Stomach smooth muscle (tissue), 2 donors: ENCODE results near the gene GABBR2.

Source experiments
- H3K27ac ChIP-seq: one replicate; pipeline ENCODE4 v1.7.0; 2013; ENCODE audit warnings: mild to moderate bottlenecking, low read length, inconsistent platforms
- H3K27me3 ChIP-seq, 2 donors: one replicate each; pipeline ENCODE4 v1.7.0; 2013; ENCODE audit warnings: low read length in 2 of 2; ENCODE audit not compliant: insufficient read depth in 2 of 2, control insufficient read depth in 1 of 2
- H3K36me3 ChIP-seq, 2 donors: one replicate each; pipeline ENCODE4 v1.7.0; 2013; ENCODE audit warnings: low read length in 2 of 2; ENCODE audit not compliant: control insufficient read depth in 2 of 2, insufficient read depth in 2 of 2
- H3K4me1 ChIP-seq: one replicate; pipeline ENCODE4 v1.7.0; 2013; ENCODE audit warnings: low read length; ENCODE audit not compliant: control insufficient read depth, insufficient read depth
- H3K4me3 ChIP-seq, 2 donors: one replicate each; pipeline ENCODE4 v1.7.0; 2013; ENCODE audit warnings: low read length in 2 of 2
- H3K9ac ChIP-seq, 2 donors: one replicate each; pipeline ENCODE4 v1.7.0; 2013; ENCODE audit warnings: low read length in 2 of 2, mild to moderate bottlenecking in 1 of 2
- H3K9me3 ChIP-seq, 2 donors: one replicate each; pipeline ENCODE4 v1.7.0; 2013; ENCODE audit warnings: low read length in 2 of 2; ENCODE audit not compliant: control insufficient read depth in 2 of 2
- donor health status: healthy.
- donor health status: Pancreatic carcinoma.

The GABBR2 gene

DNA sequence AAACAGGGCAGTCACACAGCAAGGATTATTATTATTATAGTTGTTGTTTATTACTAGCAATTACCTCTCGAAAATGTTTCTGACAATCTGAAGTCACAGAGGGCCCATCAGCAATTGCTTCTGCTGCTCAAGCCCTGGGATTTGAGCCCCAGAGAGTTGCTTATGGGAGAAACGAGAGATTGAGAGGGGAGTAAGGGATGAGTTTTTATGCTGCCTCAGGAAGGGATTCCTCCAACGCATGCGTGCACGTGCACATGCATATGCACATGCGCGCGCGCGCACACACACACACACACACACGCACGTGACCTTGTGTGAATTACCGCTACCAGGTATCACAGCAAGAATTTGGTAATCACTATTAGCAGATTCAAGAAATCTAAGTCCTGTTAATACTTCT is 264.1 kb downstream of the GABBR2 start:
- H3K27ac ChIP-seq, result no peak overlapping the region
- H3K9ac ChIP-seq, result no peak overlapping the region
- H3K27me3 ChIP-seq, result peaks cover 0 to 6% of the 10 kb centered on the region in 2 donors
- no peak overlapping the region for H3K4me3 ChIP-seq
- H3K36me3 ChIP-seq, result no peaks in the 10 kb centered on the region
- H3K9me3 ChIP-seq, result no peaks in the 10 kb centered on the region
- H3K4me1 ChIP-seq, result no peaks in the 10 kb centered on the region

DNA sequence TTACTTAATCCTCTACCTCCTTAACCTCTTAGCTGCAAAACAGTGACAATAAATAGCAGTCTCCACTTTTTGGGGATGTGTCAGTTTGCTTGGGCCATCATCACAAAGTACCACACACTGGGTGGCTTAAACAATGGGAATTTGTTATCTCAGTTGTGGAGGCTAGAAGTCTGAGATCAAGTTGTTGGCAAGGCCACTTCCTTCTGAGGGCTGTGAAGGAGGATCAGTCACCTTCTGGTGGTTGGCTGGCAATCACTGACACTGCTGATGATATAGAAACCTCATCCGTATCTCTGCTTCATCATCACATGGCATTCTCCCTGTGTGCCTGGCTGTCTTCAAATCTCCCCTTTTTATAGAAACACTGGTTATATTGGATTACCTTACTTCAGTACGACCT is 266.2 kb downstream of the GABBR2 start:
- no peak overlapping the region for H3K27ac ChIP-seq
- H3K9ac ChIP-seq, result no peak overlapping the region
- peaks cover 0 to 6% of the 10 kb centered on the region in 2 donors for H3K27me3 ChIP-seq
- H3K36me3 ChIP-seq, result no peaks in the 10 kb centered on the region
- H3K9me3 ChIP-seq, result no peaks in the 10 kb centered on the region
- H3K4me3 ChIP-seq, result no peak overlapping the region
- no peaks in the 10 kb centered on the region for H3K4me1 ChIP-seq

DNA sequence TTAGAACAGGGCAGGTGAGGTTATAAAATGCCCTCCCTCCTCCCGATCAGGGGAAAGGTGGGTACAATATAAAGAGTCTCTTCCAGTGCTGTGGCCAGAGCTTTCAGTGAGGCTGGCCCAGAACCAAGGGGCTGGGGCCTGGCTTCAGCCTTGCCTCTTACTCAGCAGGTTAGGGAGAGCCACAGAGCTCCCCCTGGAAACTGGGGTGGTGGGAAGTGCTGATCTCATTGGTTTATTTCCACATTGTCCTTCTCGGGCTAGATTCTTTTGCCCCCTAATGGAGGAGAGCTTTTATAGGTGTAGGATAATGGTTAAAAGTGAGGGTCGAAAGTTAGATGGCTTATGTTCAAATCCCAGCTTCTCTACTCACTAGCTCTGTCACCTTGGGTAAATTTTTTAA is 266.6 kb downstream of the GABBR2 start:
- Histone ChIP-seq H3K9me3 (no peaks in the 10 kb centered on the region), H3K36me3 (no peaks in the 10 kb centered on the region), H3K9ac (no peak overlapping the region), H3K4me1 (no peaks in the 10 kb centered on the region), H3K4me3 (no peak overlapping the region), H3K27ac (no peak overlapping the region), H3K27me3 (peaks cover 0 to 6% of the 10 kb centered on the region in 2 donors)

DNA sequence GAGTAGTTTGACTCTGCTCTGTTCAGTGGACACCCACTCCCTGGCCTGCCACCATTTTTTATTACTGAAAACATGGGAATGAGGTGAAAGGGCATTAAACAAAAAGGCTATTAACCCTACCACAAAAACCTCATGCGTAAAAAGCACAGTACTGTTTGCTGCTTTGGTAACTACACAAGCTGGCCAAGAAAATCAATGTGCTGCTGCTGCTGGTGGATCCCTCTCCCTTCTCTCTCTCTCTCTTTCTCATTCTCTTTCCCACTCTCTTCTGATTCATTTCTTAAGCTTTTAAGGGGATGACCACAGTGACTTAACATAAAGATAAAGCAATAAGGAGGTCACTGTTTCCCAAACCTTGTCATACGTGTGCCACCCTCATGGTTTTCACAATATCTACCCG is 270.1 kb downstream of the GABBR2 start:
- H3K27ac ChIP-seq, result no peak overlapping the region
- H3K9ac ChIP-seq, result no peak overlapping the region
- H3K36me3 ChIP-seq, result no peaks in the 10 kb centered on the region

DNA sequence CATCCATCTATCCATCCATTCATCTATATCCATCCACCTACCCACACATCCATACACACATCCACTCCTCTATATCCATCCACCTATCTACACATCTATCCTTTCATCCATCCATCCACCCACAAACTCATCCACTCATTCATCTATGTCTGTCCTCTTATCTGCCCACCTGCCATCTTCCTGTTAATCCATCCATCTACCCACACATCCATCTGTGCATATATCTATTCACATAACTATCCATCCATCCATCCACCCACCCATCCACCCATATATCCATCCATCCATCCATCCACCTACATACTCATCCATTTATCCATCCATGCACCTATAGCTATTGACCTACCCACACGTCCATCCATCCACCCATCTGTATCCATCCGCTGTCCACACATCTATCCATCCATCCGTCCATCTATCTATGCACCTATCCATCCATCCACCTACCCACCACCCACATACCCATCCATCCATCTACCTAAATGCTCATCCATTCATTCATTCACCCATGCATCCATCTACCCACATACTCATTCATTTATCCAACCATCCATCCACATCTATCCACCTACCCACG is 271.2 kb downstream of the GABBR2 start:
- Histone ChIP-seq H3K4me3 (no peak overlapping the region), H3K36me3 (no peaks in the 10 kb centered on the region), H3K27me3 (peaks cover 0 to 4% of the 10 kb centered on the region in 2 donors), H3K9ac (no peak overlapping the region), H3K27ac (no peak overlapping the region), H3K9me3 (no peaks in the 10 kb centered on the region), H3K4me1 (no peaks in the 10 kb centered on the region)

More for the DNA sequence above, 270.1 kb downstream of the GABBR2 start:
- Histone ChIP-seq H3K4me1 (no peaks in the 10 kb centered on the region), H3K4me3 (no peak overlapping the region), H3K27me3 (peaks cover 0 to 4% of the 10 kb centered on the region in 2 donors), H3K9me3 (no peaks in the 10 kb centered on the region)

DNA sequence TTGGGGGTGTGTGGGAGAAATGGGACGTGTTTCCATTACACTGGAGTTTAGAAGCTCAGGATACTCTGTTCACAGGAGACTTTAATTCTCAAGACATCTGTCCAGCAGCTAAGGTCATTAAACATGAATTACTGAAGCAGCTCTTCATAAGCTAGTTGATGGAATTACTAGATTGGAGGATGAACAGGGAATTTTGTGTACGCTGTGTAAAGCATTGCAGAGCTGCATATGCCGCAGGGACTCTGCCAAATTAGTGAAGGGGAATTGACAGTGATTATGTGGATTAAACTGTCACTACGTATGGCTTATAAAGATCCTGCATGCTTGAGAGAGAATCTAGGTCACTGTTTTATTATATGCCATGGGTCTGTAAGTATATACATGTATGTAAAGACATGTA is 275.8 kb downstream of the GABBR2 start:
- Histone ChIP-seq H3K9ac (no peak overlapping the region), H3K36me3 (no peaks in the 10 kb centered on the region), H3K27ac (no peak overlapping the region), H3K9me3 (no peaks in the 10 kb centered on the region), H3K4me3 (no peak overlapping the region), H3K27me3 (no peaks in the 10 kb centered on the region), H3K4me1 (no peaks in the 10 kb centered on the region)

DNA sequence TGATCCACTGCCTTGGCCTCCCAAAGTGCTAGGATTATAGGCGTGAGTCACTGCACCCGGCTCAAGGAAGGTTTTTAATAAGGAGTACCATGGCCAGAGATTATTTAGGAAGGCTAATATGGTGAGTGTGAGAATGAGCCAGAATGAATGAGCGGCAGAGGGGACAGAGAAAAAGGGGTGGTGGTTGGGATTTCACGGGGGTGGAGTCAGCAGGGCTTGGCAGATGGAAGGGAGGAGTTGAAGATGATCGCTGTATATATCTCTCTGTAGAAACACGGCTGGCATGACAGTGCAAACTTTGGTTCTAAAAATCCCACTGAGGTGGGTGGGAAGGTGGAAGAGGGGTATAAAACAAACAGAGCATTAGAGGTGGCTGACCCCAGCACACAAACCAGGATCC is 276.6 kb downstream of the GABBR2 start:
- Histone ChIP-seq H3K4me3 (no peak overlapping the region), H3K36me3 (no peaks in the 10 kb centered on the region), H3K9ac (no peak overlapping the region), H3K9me3 (no peaks in the 10 kb centered on the region), H3K4me1 (no peaks in the 10 kb centered on the region), H3K27me3 (no peaks in the 10 kb centered on the region), H3K27ac (no peak overlapping the region)

DNA sequence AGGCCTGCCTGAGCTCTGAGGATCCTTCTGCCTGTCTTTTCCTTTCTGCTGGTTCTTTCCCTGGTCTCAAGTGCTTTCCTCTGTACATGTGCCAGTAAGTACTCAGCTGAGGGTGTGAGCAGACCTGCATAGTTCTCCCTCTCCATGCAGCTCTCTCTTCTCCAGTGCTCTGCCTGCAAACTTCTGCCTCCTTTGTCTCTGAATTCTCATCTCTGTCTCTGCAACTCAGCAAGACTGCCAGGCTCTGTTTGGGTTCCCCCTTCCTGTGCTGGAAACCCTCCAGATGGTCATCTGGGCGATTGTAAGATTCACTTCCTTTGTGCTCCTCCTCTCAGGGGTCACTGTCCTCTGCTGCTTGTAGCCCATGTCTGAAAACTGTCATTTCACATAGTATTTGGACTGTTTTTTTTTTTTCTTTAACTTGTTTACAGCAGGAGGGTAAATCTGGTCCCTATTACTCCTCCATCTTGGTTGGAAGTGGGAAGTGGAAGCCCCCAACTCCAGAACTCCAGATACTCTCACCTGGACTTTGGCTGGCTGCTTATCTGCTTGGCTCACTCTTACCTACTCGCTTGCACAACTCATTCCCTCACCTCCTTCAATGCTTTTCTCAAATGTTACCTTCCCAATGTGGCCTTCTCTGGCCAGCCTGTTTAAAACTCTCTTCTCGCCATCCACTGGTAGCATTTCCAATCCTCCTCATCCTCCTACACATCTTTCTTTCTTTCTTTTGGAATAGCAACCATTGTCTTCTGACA is 278.0 kb downstream of the GABBR2 start:
- no peak overlapping the region for H3K9ac ChIP-seq
- H3K27ac ChIP-seq, result no peak overlapping the region
- H3K4me1 ChIP-seq, result no peaks in the 10 kb centered on the region
- H3K9me3 ChIP-seq, result no peaks in the 10 kb centered on the region
- H3K4me3 ChIP-seq, result no peak overlapping the region
- H3K36me3 ChIP-seq, result no peaks in the 10 kb centered on the region
- no peaks in the 10 kb centered on the region for H3K27me3 ChIP-seq

DNA sequence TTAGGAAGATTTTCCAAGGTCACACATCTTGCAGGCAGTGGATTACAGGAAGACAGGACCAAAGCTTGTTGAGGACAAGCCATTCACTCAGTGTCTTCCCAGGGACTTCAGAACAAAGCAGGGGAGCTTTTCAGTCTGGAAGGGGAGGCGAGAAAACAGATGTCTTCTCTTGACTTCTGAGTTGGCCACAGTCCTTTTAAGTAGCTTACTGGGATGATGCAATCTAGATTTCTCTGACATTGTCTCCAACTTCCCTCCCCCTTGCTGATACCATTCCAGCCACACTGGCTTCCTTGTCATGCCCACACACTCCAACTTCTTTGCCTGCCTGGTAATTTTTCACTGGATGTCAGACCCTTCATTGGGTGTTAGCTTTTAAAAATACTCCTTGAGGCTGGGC is 279.1 kb downstream of the GABBR2 start:
- Histone ChIP-seq H3K27me3 (no peaks in the 10 kb centered on the region), H3K36me3 (no peaks in the 10 kb centered on the region), H3K27ac (no peak overlapping the region), H3K9ac (no peak overlapping the region), H3K4me3 (no peak overlapping the region), H3K9me3 (no peaks in the 10 kb centered on the region), H3K4me1 (no peaks in the 10 kb centered on the region)

DNA sequence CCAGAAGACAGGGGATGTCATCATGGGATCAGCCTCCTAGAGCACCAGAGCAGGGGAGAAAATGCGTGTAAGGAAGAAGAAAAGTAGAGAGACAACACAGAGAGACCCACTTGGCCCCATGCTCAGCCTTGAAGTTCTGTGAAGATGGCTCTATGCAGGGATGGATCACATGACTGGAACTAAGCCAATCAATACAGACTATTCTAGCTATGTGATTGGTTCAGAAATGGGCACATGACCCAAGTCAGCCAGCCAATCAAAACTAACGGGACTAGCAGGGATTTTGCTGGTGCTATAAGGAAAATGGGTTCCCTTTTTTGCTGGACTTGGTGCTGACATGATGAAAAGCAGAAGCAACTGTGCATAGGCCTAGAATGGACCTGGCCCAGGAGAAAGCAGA is 280.3 kb downstream of the GABBR2 start:
- no peaks in the 10 kb centered on the region for H3K27me3 ChIP-seq
- H3K36me3 ChIP-seq, result no peaks in the 10 kb centered on the region
- H3K9ac ChIP-seq, result no peak overlapping the region
- H3K4me3 ChIP-seq, result no peak overlapping the region
- no peaks in the 10 kb centered on the region for H3K4me1 ChIP-seq
- H3K9me3 ChIP-seq, result no peaks in the 10 kb centered on the region
- no peak overlapping the region for H3K27ac ChIP-seq

DNA sequence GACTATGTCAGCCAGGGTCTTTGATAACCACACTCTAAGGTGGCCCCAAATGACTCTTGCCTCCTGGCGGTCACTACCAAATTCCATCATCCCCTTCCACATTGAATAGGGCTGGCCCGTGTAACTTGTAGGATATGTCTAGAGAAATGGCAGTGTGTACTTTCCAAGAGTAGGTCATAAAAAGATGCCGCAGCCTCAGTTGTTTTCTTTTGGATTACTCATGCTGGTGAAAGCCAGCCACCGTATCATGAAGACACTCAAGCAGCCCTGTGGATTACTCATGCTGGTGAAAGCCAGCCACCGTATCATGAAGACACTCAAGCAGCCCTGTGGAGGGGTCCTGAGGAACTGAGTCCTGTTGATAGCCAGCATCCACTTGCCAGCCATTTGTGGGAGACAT is 281.2 kb downstream of the GABBR2 start:
- Histone ChIP-seq H3K36me3 (no peaks in the 10 kb centered on the region), H3K9ac (no peak overlapping the region), H3K4me1 (no peaks in the 10 kb centered on the region), H3K27me3 (no peaks in the 10 kb centered on the region), H3K4me3 (no peak overlapping the region), H3K9me3 (no peaks in the 10 kb centered on the region), H3K27ac (no peak overlapping the region)
